ENCODE results near the gene DCAF4L1. TPM values are rescaled to one million over a fixed set of nuclear protein-coding genes. Genes with fewer than 3 reads are reported as not detected.

The DCAF4L1 gene
- total and polyA plus RNA-seq, 3 experiments from 2014 or later, result 0.31 to 0.33 TPM; not detected in 1

- Mint-ChIP-seq H3K4me3 (peak overlapping the region; percentile 51 to 100 (median 97)), H3K27ac (peak overlapping the region in 5 of 8 donors; percentile 26 to 100 (median 99)), H3K4me1 (peaks cover 32 to 57% (median 44%) of the 10 kb centered on the region in 3 donors), H3K27me3 (peaks cover 0 to 4% of the 10 kb centered on the region in 2 donors), H3K36me3 (peaks cover 0 to 14% (median 3%) of the 10 kb centered on the region in 3 donors), H3K9me3 (no peaks in the 10 kb centered on the region)
- DNase-seq, result no peak
- no peaks in the 10 kb centered on the region for H3K27me3 ChIP-seq (ENCODE audit: insufficient read depth, low read length, poor library complexity, severe bottlenecking)
- POLR2A ChIA-PET, result no interaction called here
- H3K4me3 ChIP-seq (ENCODE audit: low read length), result no peak overlapping the region
- H3K4me1 ChIP-seq (ENCODE audit: insufficient read depth, low read length), result peaks cover 29% of the 10 kb centered on the region
- CTCF ChIA-PET, result interaction anchor here (1.7 kb wide), 1 partner anchor 9 kb away, joined by 4 read pairs; no protein-coding TSS in a partner anchor
- peak overlapping the region; percentile 14 for H3K27ac ChIP-seq (ENCODE audit: low read depth, low read length)
- no peaks in the 10 kb centered on the region for H3K9me3 ChIP-seq (ENCODE audit: low read length)
- no peaks in the 10 kb centered on the region for H3K36me3 ChIP-seq (ENCODE audit: insufficient read depth, low read length)
These were observed 10.6 kb downstream of the DCAF4L1 start for GRCh38 chr4:41991916-41992767.

- Mint-ChIP-seq H3K36me3 (peaks cover 0 to 17% (median 6%) of the 10 kb centered on the region in 3 donors), H3K4me1 (peaks cover 34 to 62% (median 51%) of the 10 kb centered on the region in 3 donors), H3K9me3 (no peaks in the 10 kb centered on the region), H3K27ac (peak overlapping the region in 4 of 8 donors; percentile 23 to 51 (median 26)), H3K27me3 (peaks cover 0 to 4% of the 10 kb centered on the region in 2 donors), H3K4me3 (peak overlapping the region in 2 of 7 donors; percentile 11 to 84)
- Histone ChIP-seq H3K9me3 (ENCODE audit: low read length) (no peaks in the 10 kb centered on the region), H3K4me1 (ENCODE audit: insufficient read depth, low read length) (peaks cover 29% of the 10 kb centered on the region), H3K27me3 (ENCODE audit: insufficient read depth, low read length, poor library complexity, severe bottlenecking) (no peaks in the 10 kb centered on the region), H3K27ac (ENCODE audit: low read depth, low read length) (peak overlapping the region; percentile 14), H3K36me3 (ENCODE audit: insufficient read depth, low read length) (no peaks in the 10 kb centered on the region), H3K4me3 (ENCODE audit: low read length) (no peak overlapping the region)
- ChIA-PET POLR2A (no interaction called here), CTCF (no interaction called here)
- no peak for DNase-seq
These were observed 11.7 kb downstream of the DCAF4L1 start for GRCh38 chr4:41992967-41993857.

GRCh38 chr4:41994461-41994985 lies 13.0 kb downstream of the DCAF4L1 start:
- DNase-seq, result peak in 1 of 5 donors; percentile 2
- no peak overlapping the region for H3K27ac ChIP-seq (ENCODE audit: low read depth, low read length)
- no peak overlapping the region for H3K4me3 ChIP-seq (ENCODE audit: low read length)
- H3K4me1 ChIP-seq (ENCODE audit: insufficient read depth, low read length), result peaks cover 27% of the 10 kb centered on the region
- CTCF ChIA-PET, result no interaction called here
- Mint-ChIP-seq H3K27me3 (peaks cover 0 to 4% of the 10 kb centered on the region in 2 donors), H3K36me3 (peaks cover 0 to 20% (median 6%) of the 10 kb centered on the region in 3 donors), H3K4me1 (peaks cover 35 to 66% (median 57%) of the 10 kb centered on the region in 3 donors), H3K9me3 (no peaks in the 10 kb centered on the region), H3K27ac (peak overlapping the region in 3 of 8 donors; percentile 2 to 29 (median 23)), H3K4me3 (peak overlapping the region in 1 of 7 donors; percentile 75)
- no peaks in the 10 kb centered on the region for H3K36me3 ChIP-seq (ENCODE audit: insufficient read depth, low read length)
- no peaks in the 10 kb centered on the region for H3K27me3 ChIP-seq (ENCODE audit: insufficient read depth, low read length, poor library complexity, severe bottlenecking)
- H3K9me3 ChIP-seq (ENCODE audit: low read length), result no peaks in the 10 kb centered on the region
- POLR2A ChIA-PET, result no interaction called here

GRCh38 chr4:41998019-41998418 lies 16.5 kb downstream of the DCAF4L1 start:
- H3K9me3 ChIP-seq (ENCODE audit: low read length), result no peaks in the 10 kb centered on the region
- peaks cover 4% of the 10 kb centered on the region for H3K4me1 ChIP-seq (ENCODE audit: insufficient read depth, low read length)
- H3K4me1 Mint-ChIP-seq, result peaks cover 33 to 62% (median 59%) of the 10 kb centered on the region in 3 donors
- DNase-seq, result no peak
- H3K4me3 ChIP-seq (ENCODE audit: low read length), result no peak overlapping the region
- H3K9me3 Mint-ChIP-seq, result no peaks in the 10 kb centered on the region
- peaks cover 0 to 25% (median 11%) of the 10 kb centered on the region in 3 donors for H3K36me3 Mint-ChIP-seq
- no peak overlapping the region for H3K4me3 Mint-ChIP-seq
- no peaks in the 10 kb centered on the region for H3K27me3 Mint-ChIP-seq
- H3K36me3 ChIP-seq (ENCODE audit: insufficient read depth, low read length), result no peaks in the 10 kb centered on the region
- CTCF ChIA-PET, result no interaction called here
- POLR2A ChIA-PET, result no interaction called here
- H3K27me3 ChIP-seq (ENCODE audit: insufficient read depth, low read length, poor library complexity, severe bottlenecking), result no peaks in the 10 kb centered on the region
- no peak overlapping the region for H3K27ac Mint-ChIP-seq
- H3K27ac ChIP-seq (ENCODE audit: low read depth, low read length), result no peak overlapping the region

GRCh38 chr4:41999321-41999720 lies 17.8 kb downstream of the DCAF4L1 start:
- Histone ChIP-seq H3K4me3 (ENCODE audit: low read length) (no peak overlapping the region), H3K27me3 (ENCODE audit: insufficient read depth, low read length, poor library complexity, severe bottlenecking) (no peaks in the 10 kb centered on the region), H3K4me1 (ENCODE audit: insufficient read depth, low read length) (no peaks in the 10 kb centered on the region), H3K27ac (ENCODE audit: low read depth, low read length) (no peak overlapping the region), H3K36me3 (ENCODE audit: insufficient read depth, low read length) (no peaks in the 10 kb centered on the region), H3K9me3 (ENCODE audit: low read length) (no peaks in the 10 kb centered on the region)
- Mint-ChIP-seq H3K36me3 (peaks cover 5 to 38% (median 21%) of the 10 kb centered on the region in 3 donors), H3K4me1 (peaks cover 42 to 70% (median 69%) of the 10 kb centered on the region in 3 donors), H3K4me3 (no peak overlapping the region), H3K9me3 (no peaks in the 10 kb centered on the region), H3K27me3 (no peaks in the 10 kb centered on the region), H3K27ac (no peak overlapping the region)
- ChIA-PET POLR2A (no interaction called here), CTCF (no interaction called here)
- no peak for DNase-seq

GRCh38 chr4:42008011-42008786 lies 26.6 kb downstream of the DCAF4L1 start:
- Mint-ChIP-seq H3K9me3 (no peaks in the 10 kb centered on the region), H3K4me1 (peaks cover 50 to 79% (median 67%) of the 10 kb centered on the region in 3 donors), H3K36me3 (peaks cover 20 to 72% (median 33%) of the 10 kb centered on the region in 3 donors), H3K4me3 (no peak overlapping the region), H3K27ac (peak overlapping the region in 2 of 8 donors; percentile 13 to 34), H3K27me3 (no peaks in the 10 kb centered on the region)
- DNase-seq, result no peak
- Histone ChIP-seq H3K27me3 (ENCODE audit: insufficient read depth, low read length, poor library complexity, severe bottlenecking) (no peaks in the 10 kb centered on the region), H3K36me3 (ENCODE audit: insufficient read depth, low read length) (no peaks in the 10 kb centered on the region), H3K4me3 (ENCODE audit: low read length) (no peak overlapping the region), H3K9me3 (ENCODE audit: low read length) (no peaks in the 10 kb centered on the region), H3K27ac (ENCODE audit: low read depth, low read length) (no peak overlapping the region), H3K4me1 (ENCODE audit: insufficient read depth, low read length) (no peaks in the 10 kb centered on the region)
- POLR2A ChIA-PET, result no interaction called here
- CTCF ChIA-PET, result no interaction called here

- Histone ChIP-seq H3K27ac (ENCODE audit: low read depth, low read length) (no peak overlapping the region), H3K9me3 (ENCODE audit: low read length) (no peaks in the 10 kb centered on the region), H3K27me3 (ENCODE audit: insufficient read depth, low read length, poor library complexity, severe bottlenecking) (no peaks in the 10 kb centered on the region), H3K4me3 (ENCODE audit: low read length) (no peak overlapping the region), H3K36me3 (ENCODE audit: insufficient read depth, low read length) (no peaks in the 10 kb centered on the region), H3K4me1 (ENCODE audit: insufficient read depth, low read length) (no peaks in the 10 kb centered on the region)
- CTCF ChIA-PET, result no interaction called here
- peaks cover 13 to 49% (median 25%) of the 10 kb centered on the region in 3 donors for H3K36me3 Mint-ChIP-seq
- POLR2A ChIA-PET, result no interaction called here
- no peak for DNase-seq
- no peak overlapping the region for H3K27ac Mint-ChIP-seq
- no peaks in the 10 kb centered on the region for H3K27me3 Mint-ChIP-seq
- no peaks in the 10 kb centered on the region for H3K9me3 Mint-ChIP-seq
- H3K4me3 Mint-ChIP-seq, result no peak overlapping the region
- H3K4me1 Mint-ChIP-seq, result peaks cover 48 to 66% (median 59%) of the 10 kb centered on the region in 3 donors
These were observed 33.9 kb downstream of the DCAF4L1 start for GRCh38 chr4:42015438-42015837.

Measured in CD8-positive, alpha-beta memory T cell (primary cell).